GM12864 (cell line): ENCODE measurements around the gene EPAS1.

Experiments
- DNase-seq: peaks from one replicate; pipeline ENCODE4 v3.0.0-alpha.2; 2011; ENCODE audit warnings: low read depth
- H3K4me3 ChIP-seq: 2 replicates; pipeline ENCODE4 v1.5.1; 2011; ENCODE audit warnings: mild to moderate bottlenecking, low read depth, low read length, control low read depth
- TF ChIP-seq, protein P1 (sequence below): IDR thresholded peaks from 2 replicates; pipeline ENCODE4 v1.5.1; 2011; ENCODE audit warnings: low read depth, mild to moderate bottlenecking, moderate library complexity, low read length, control low read depth, inconsistent platforms; ENCODE audit errors: missing control alignments

EPAS1 gene

DNA sequence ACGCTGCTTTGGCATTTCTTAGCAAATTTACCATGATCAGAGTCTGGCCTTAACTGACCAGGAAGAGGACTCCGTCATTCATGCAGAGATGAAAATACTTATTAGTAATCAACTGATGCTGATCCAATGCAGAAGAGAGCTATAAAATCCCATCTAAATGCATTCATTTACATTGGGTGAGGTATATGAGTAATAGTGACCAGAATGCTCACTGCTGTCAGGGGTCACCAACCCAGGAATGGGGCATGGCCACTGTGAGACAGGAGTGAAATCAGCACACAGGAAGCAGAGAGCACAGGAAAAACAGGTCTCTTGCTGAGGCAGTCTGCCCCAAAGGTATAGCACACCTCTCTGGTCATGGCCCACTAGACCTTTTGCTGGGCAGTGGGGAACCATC, 114.0 kb downstream of the EPAS1 start:
- H3K4me3 ChIP-seq: no peak overlapping the region
- no peak for DNase-seq

DNA sequence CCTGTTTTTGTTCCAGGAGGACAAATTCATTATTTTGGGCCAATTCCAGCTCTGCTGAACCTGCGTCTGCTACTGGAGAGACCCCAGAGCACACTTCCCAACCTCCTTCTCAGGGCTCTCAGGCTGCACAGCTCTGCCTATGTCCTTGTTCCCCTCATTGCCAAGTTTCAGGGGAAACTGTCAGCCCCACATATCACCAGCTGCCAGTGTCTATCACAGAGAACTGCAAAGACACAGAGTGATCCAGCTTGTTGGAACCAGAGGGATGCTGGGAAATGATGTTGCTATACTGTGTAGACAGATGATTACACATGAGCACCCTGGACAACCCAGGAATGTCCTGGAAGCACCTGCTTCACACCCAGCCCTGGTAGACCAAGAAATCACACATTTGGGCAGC, 114.8 kb downstream of the EPAS1 start:
- no peak for DNase-seq
- TF ChIP-seq, protein P1, sequence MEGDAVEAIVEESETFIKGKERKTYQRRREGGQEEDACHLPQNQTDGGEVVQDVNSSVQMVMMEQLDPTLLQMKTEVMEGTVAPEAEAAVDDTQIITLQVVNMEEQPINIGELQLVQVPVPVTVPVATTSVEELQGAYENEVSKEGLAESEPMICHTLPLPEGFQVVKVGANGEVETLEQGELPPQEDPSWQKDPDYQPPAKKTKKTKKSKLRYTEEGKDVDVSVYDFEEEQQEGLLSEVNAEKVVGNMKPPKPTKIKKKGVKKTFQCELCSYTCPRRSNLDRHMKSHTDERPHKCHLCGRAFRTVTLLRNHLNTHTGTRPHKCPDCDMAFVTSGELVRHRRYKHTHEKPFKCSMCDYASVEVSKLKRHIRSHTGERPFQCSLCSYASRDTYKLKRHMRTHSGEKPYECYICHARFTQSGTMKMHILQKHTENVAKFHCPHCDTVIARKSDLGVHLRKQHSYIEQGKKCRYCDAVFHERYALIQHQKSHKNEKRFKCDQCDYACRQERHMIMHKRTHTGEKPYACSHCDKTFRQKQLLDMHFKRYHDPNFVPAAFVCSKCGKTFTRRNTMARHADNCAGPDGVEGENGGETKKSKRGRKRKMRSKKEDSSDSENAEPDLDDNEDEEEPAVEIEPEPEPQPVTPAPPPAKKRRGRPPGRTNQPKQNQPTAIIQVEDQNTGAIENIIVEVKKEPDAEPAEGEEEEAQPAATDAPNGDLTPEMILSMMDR: no peak
- H3K4me3 ChIP-seq: no peak overlapping the region

More for the DNA sequence above, 114.0 kb downstream of the EPAS1 start:
- TF ChIP-seq, protein P1: no peak

DNA sequence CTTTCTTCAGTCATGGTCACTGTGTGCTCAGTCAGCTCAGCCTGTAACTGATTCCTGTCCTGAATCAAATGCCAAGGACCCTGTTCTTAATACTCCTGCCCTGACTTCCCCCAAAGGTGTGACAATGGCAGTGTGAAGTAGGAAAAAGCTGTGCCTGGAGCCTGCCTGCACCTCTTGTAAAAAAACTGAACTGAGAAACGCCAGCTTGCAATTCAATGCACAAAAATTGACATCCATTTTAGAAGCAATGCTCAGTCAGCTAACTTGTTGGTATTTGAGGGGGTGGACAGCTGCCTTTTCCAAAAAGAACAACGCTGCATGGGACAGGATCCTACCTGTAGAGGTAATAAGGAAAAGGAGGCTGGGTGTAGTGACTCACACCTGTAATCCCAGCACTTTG, 115.9 kb downstream of the EPAS1 start:
- no peak for DNase-seq
- TF ChIP-seq, protein P1: no peak
- no peak overlapping the region for H3K4me3 ChIP-seq

DNA sequence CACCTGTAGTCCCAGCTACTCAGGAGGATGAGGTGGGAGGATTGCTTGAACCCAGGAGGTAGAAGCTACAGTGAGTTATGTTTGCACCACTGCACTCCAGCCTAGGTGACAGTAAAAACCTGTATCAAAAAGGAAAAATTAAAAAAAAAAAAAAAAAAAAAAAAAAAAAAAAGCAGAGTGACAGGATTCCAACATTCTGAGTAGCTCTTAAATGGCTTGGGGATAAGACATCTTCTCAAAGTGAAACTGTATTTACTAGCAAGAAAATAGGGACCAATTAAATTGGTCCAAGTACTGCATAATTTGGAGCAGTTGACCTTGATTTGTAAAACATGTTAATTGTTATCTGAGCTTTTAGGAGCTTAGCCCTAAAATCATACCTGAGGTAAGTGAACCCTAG, 116.4 kb downstream of the EPAS1 start:
- DNase-seq: no peak
- TF ChIP-seq, protein P1: no peak
- H3K4me3 ChIP-seq: no peak overlapping the region

DNA sequence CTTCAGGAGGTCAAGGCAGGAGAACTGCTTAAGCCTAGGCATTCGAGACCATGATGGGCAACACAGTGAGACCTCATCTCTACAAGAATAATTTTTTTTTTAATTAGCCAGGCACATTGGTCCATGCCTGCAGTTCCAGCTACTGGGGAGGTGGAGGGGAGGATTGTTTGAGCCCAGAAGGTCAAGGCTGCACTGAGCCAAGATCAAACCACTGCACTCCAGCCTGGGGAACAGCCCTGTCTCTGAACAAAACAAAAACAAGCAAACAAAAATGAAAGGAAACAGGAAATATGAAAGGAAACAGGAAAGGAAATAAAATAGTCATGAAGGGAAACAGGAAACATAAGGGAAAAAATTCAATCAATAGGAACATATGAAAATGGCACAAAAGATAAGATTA, 117.5 kb downstream of the EPAS1 start:
- TF ChIP-seq, protein P1: no peak
- no peak for DNase-seq
- H3K4me3 ChIP-seq: no peak overlapping the region

DNA sequence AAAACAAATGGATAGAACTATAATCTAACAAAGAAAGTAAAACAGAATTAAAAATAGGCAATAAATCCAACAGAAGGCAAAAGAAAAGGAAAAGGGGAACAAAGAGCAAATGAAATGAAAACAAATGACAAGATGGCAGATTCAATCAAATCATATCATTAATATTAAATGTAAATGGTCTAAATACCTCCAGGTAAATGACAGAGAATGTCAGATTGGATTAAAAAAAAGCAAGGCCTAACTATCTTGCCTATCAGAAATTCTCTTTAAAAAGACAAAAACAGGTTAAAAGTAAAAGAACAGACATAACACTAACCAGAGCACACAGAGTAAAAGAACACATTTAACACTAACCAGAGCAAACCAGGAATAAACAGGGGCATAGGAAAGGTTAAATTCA, 119.1 kb downstream of the EPAS1 start:
- H3K4me3 ChIP-seq: no peak overlapping the region
- TF ChIP-seq, protein P1: no peak
- no peak for DNase-seq

DNA sequence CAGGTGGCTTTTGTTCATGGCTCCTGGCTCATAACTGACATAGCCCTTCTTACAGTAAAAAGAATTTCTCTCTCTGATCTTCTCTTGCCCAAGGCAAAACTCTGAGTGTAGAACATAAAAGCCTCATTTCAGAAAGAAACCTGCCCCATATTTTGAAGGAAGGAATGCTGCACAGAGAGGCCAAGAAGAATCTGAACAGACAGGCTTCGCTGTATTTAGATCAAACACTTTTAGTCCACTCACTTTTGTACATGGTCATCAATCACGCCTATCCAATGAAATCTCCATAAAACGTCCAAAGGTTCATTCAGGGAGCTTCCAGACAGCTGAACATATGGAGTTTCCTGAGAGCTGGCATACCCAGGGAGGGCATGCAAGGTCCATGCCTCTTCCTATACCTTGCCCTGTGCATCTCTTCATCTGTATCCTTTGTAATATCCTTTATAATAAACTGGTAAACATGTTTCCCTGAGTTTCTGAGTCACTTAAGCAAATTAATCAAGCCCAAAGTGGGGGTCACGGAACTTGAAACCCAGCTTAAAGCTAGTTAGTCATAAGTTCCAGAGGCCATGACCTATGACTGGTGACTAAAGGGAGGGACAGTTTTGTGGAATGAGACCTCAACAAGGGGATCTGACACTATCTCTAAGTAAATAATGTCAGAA, 119.7 kb downstream of the EPAS1 start:
- no peak for DNase-seq
- TF ChIP-seq, protein P1: no peak
- no peak overlapping the region for H3K4me3 ChIP-seq
